Measurements from ENCODE around the gene DBN1. TPM values are rescaled to one million over a fixed set of nuclear protein-coding genes. Genes with fewer than 3 reads are reported as not detected.

DBN1 gene
- total and polyA plus RNA-seq, 2 experiments from 2014 or later = 185 to 295 TPM

DNA sequence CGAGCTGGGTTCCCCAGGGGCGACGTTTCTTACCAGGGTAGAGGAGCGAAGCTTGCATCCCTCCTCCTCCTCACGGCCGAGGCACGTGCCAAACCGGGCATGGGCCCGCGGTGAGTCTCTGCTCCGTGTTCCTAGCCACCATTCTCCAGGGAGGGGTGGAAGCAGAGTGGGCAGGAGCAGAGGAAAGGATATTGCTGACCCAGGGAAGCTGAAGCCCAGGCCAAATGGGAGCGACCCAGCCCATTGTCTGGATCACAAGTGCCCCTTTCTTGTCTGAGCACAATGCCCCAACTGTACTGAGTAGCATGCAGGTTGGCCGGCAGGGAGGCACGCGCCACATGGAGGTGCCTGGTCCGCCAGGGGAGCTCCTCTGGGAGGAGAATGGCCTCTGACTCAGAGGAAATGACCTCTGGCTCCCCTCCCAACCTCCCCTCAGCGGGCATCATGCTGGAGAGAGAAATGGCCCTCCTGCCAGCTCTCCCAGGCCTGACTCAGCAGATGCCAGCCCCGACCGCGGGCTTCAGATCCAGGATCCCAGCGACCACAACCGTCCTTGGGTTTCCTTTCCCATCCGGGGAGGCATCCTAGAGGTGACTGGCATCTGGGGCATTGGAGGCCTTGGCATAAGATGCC lies 25.7 kb downstream of the DBN1 start:
- H3K36me3 ChIP-seq = no peaks in the 10 kb centered on the region
- peak overlapping the region; percentile 58 for H3K4me3 ChIP-seq
- DNase-seq (ENCODE audit: low read depth in 1 of 2, low spot score in 1 of 2) = peak; percentile 29 to 78
- H3K27me3 ChIP-seq = no peaks in the 10 kb centered on the region
- H3K27ac ChIP-seq = no peak overlapping the region
- H3K9me3 ChIP-seq (ENCODE audit: low read depth) = no peaks in the 10 kb centered on the region
- TF ChIP-seq CTCF (IDR thresholded peaks at IDR 0.05; ENCODE audit: low read depth, low read length) = no peak
- H3K4me1 ChIP-seq (ENCODE audit: low read depth) = peaks cover 9% of the 10 kb centered on the region

GRCh38 chr5:177447066-177447610 lies 26.3 kb downstream of the DBN1 start:
- Histone ChIP-seq H3K4me3 (peak overlapping the region; percentile 58), H3K36me3 (no peaks in the 10 kb centered on the region), H3K27me3 (no peaks in the 10 kb centered on the region), H3K27ac (no peak overlapping the region), H3K4me1 (ENCODE audit: low read depth) (peaks cover 9% of the 10 kb centered on the region), H3K9me3 (ENCODE audit: low read depth) (no peaks in the 10 kb centered on the region)
- DNase-seq (ENCODE audit: low read depth in 1 of 2, low spot score in 1 of 2) = peak; percentile 49 to 71
- TF ChIP-seq CTCF (IDR thresholded peaks at IDR 0.05; ENCODE audit: low read depth, low read length) = no peak

DNA sequence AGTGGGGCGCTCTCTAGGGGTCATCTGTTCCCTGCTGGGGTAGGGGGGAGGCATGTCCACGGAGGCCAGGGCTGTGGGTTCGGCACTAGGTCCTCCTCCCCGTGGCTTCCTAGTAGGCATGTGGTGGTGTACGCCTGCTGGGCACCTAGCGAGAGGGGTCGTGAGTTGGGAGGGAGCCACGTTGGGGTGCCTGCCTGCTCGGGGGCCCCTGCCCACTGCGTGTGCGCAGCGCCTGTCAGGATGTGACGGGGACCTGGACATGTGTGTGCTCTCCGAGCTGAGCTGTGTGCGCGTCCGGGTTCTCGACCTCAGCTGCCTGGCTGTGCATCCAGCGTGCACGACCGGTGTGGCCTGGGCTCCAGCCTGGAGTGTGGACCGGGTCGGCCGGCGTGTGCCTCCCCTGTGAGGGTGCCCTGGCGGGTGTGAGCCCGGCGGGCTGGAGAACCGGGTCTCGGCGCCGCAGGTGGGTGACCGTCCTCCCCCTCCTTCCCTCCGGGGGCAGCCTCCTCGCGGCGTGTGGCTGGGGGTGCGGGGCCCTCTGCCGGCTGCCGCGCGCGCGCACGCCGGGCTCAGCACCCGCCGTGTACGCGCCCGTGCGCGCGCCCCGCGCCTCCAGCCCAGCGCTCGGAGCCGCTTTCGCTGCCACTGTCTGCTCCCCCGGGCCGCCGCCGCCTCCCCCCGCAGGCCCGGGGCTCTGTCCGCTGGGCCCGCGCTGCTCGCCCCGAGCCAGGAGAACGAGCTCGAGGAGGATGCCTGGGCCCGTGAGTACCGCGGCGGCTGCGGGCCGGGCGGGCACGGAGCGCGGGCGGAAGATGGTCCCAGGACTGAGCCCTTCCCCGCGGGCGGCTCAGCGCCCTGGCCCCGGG lies 27.0 kb downstream of the DBN1 start, which contains the start of gene PRR7:
Gene PRR7, plus strand, starts transcription at position 615 of the 866 bp plus-strand sequence. CDS start 8,254 bp downstream, outside the sequence.
- H3K27ac ChIP-seq = no peak within 1 kb of the TSS
- no peaks in the 10 kb centered on the region for H3K9me3 ChIP-seq (ENCODE audit: low read depth)
- peak; percentile 2 for TF ChIP-seq CTCF (IDR thresholded peaks at IDR 0.05; ENCODE audit: low read depth, low read length)
- H3K4me1 ChIP-seq (ENCODE audit: low read depth) = peaks cover 9% of the 10 kb centered on the region
- H3K36me3 ChIP-seq = no peaks in the 10 kb centered on the region
- H3K27me3 ChIP-seq = no peaks in the 10 kb centered on the region
- H3K4me3 ChIP-seq = peak within 1 kb of the TSS; percentile 58
- DNase-seq (ENCODE audit: low read depth in 1 of 2, low spot score in 1 of 2) = peak; percentile 74 to 78

DNA sequence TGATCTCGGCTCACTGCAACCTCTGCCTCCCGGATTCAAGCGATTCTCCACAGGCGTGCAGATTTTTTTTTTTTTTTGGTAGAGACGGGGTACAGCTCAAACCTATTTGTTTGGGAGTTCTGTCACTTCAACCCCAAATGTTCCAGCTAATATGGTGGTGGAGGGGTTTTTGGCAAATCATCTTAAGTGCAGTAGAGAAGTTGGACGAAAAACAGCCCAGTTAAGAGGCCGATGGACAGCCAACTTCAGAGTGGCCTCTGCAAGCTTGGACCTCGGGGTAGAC lies 27.6 kb downstream of the DBN1 start:
- no peak for TF ChIP-seq CTCF (IDR thresholded peaks at IDR 0.05; ENCODE audit: low read depth, low read length)
- Histone ChIP-seq H3K27ac (no peak overlapping the region), H3K27me3 (no peaks in the 10 kb centered on the region), H3K9me3 (ENCODE audit: low read depth) (no peaks in the 10 kb centered on the region), H3K36me3 (no peaks in the 10 kb centered on the region), H3K4me3 (peak overlapping the region; percentile 58), H3K4me1 (ENCODE audit: low read depth) (peaks cover 9% of the 10 kb centered on the region)
- DNase-seq (ENCODE audit: low read depth in 1 of 2, low spot score in 1 of 2) = no peak

GRCh38 chr5:177445052-177445916 lies 28.1 kb downstream of the DBN1 start:
- no peak for DNase-seq (ENCODE audit: low read depth in 1 of 2, low spot score in 1 of 2)
- Histone ChIP-seq H3K27ac (no peak overlapping the region), H3K4me1 (ENCODE audit: low read depth) (peaks cover 9% of the 10 kb centered on the region), H3K4me3 (no peak overlapping the region), H3K27me3 (no peaks in the 10 kb centered on the region), H3K9me3 (ENCODE audit: low read depth) (no peaks in the 10 kb centered on the region), H3K36me3 (no peaks in the 10 kb centered on the region)
- no peak for TF ChIP-seq CTCF (IDR thresholded peaks at IDR 0.05; ENCODE audit: low read depth, low read length)
